AG10803 (cell line): Measurements from ENCODE around the gene TJP2.

Experiments
- DNase-seq: peaks from one replicate; pipeline ENCODE4 v3.0.0; 2010; ENCODE audit warnings: low read depth
- H3K4me3 ChIP-seq: 2 replicates; pipeline ENCODE4 v1.5.1; 2011; ENCODE audit warnings: mild to moderate bottlenecking, low read length, control low read depth
- CTCF ChIP-seq: conservative IDR thresholded peaks from 2 replicates; pipeline ENCODE4 v1.5.1; 2011; ENCODE audit warnings: mild to moderate bottlenecking, low read length, control low read depth, inconsistent platforms

TJP2 gene

GRCh38 chr9:69313175-69313574 lies 139.1 kb downstream of the TJP2 start:
- H3K4me3 ChIP-seq = no peak overlapping the region
- DNase-seq = no peak
- no peak for TF ChIP-seq CTCF

- H3K4me3 ChIP-seq = no peak overlapping the region
- TF ChIP-seq CTCF = no peak
- DNase-seq = no peak
Observed at GRCh38 chr9:69314547-69314946, 140.5 kb downstream of the TJP2 start.

GRCh38 chr9:69317081-69317480 lies 143.0 kb downstream of the TJP2 start:
- no peak for DNase-seq
- no peak for TF ChIP-seq CTCF
- no peak overlapping the region for H3K4me3 ChIP-seq

GRCh38 chr9:69317894-69318293 lies 143.8 kb downstream of the TJP2 start:
- no peak for DNase-seq
- H3K4me3 ChIP-seq = no peak overlapping the region
- TF ChIP-seq CTCF = no peak

- H3K4me3 ChIP-seq = no peak overlapping the region
- no peak for DNase-seq
- no peak for TF ChIP-seq CTCF
Observed at GRCh38 chr9:69319324-69320025, 145.4 kb downstream of the TJP2 start.

- H3K4me3 ChIP-seq = no peak overlapping the region
- DNase-seq = no peak
- TF ChIP-seq CTCF = no peak
Observed at GRCh38 chr9:69322256-69322655, 148.2 kb downstream of the TJP2 start.

- no peak for TF ChIP-seq CTCF
- no peak overlapping the region for H3K4me3 ChIP-seq
- no peak for DNase-seq
Observed at GRCh38 chr9:69323861-69324260, 149.8 kb downstream of the TJP2 start.
